Islet precursor cell (in vitro differentiated cells): Measurements from ENCODE around the gene C19orf81.
A peak's percentile ranks its signal among the peaks of the same experiment; 100 is the strongest.

Experiments
- DNase-seq: peaks from one replicate; pipeline ENCODE4 v3.0.0-alpha.2; 2018

C19orf81 gene

DNA sequence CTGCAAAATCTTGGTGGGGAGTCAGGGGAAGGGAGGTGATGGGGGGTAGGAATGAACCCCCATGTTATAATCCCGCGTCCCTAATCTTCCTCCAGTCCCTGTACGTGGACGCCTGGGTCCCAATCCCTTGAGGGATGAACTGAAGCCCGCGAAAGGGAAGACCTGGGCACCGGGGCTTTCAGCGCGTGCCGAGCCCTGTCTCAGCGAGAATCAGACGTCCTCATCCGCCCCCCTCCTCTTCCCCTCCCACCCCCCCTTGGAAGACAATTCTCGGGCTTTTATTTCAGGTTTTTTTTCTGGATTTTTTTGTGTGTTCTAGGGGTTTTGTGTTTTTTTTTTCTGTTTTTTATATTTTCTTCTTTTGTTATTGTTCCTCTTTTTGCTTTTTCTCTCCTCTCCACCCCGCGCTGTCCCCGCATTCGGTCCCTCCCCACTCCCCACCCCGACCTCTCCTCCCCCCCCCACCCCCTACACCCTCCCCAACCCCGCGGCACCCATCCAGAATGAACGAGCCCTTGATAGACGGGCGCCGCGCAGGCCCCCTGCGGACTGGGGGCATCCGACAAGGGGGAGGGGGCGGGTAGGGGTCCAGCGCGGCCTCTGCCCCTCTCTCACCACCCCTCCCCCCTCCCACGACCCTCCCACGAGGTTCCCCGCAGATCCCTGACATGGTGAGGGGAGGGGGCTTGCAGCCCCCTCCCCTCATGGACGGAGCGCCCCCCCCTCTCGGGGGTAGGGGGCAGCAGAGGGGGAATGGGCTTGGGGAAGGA, 10.3 kb downstream of the C19orf81 start:
- DNase-seq = no peak

DNA sequence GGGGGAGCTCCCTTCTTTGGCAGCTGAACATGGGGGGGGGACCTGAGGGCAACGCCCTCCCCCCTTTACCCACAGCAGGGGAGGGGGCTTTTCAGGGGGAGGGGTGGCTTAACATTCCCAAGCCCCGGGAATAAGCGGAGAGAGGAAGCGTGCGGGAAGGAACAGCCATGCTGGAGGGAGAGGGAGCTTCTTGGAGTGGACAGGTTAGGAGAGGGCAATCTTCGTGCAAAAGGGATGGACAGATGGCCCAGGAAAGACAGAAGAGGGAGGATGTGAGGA, 10.8 kb downstream of the C19orf81 start:
- DNase-seq = no peak

DNA sequence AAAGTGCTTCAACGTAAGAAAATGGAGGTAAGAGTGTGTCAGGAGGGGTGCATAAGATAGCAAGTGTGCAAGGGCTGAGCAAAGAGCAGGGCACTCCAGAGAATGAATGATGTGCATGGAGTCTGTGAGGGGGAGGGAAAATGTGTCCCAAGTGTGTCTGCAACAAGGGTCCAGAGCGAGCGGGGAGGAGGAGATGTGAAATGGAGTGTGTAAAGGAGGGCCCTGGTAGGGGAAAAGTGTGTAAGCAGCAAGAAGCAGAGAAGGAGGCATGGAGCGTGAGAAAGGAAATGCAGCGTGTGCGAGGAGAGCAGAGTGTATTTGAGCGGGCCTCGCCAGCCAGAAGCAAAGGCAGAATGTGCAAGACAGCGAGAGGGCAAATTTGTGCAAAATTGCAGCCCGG, 11.8 kb downstream of the C19orf81 start:
- no peak for DNase-seq

DNA sequence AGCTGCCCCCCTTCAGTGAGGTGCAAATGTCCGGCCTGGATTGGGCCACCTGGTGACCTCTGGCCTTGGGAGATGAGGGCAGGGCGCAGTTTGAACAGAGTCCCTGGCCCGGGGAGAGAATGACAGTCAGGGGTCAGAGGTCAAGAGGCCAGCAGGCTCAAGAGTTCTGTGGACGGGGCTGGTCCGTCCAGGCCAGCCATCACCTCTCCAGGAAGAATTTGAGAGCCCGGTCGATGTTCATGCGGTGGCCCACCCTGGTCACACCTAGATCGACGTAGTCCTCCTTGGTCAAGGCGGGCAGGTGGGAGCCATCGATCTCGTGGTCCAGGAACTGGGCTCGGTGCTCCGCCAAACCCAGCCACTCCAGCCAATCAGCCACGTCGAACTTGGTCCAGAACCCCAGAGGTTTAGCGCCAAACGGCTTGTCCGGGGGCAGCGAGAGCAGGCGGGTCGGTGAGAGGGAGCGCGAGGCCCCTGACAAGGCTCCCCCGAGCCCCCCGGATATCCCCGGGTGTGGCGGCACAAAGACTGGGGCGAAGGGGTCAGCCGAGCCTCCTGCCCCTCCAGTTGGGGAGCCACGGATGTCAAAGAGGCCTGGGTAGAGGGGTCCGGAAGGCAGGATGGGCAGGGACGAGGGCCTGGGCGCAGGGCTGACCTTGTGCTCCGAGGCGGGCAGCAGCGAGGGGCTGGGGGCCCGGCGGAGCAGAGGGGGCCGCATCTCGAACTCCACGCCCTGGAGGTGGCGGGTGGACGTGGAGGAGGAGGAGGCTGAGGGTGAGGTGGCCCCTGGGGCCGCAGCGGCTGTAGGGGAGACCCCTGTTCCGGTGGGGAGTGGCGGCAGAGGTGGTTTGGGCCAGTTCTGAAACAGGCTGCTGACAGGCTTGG, 12.8 kb downstream of the C19orf81 start:
- no peak for DNase-seq

DNA sequence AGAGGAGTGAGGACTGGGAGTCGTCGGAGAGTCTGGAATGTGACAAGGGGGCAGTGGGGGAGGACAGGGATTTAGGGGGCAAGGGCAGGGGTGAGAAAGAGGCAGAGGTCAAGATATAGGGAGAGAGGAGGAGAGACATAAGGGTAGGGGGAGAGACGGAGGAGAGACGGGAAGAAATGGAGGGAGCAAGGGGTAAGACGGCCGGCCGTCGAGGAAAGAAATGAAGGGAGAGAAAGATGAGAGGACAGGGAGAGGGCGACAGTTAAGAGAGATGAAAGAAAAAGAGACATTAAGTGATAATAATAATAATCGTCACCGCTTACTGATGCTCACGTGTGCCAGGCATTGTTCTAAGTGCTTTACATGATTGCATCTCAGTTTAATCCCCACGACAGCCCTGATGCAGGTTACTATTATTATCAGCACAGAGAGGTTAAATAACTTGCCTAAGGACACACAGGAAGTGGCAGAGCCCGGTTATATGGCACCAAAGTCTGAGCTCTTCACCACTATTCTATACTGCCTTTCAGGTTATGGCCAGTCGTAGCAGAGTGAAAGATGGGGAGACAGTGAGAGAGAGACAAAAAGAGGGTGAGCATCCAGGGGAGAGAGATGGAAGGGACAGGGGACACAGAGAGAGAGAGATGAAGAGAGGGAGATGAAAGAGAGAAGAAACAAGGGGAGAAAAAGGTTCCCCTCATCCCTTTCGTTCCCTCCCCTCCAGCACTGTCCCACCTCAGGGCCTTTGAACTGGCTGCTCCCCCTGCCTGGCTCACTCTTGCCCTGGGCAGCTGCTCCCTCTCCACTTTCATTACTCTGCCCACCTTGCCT, 13.6 kb downstream of the C19orf81 start:
- DNase-seq = no peak

DNA sequence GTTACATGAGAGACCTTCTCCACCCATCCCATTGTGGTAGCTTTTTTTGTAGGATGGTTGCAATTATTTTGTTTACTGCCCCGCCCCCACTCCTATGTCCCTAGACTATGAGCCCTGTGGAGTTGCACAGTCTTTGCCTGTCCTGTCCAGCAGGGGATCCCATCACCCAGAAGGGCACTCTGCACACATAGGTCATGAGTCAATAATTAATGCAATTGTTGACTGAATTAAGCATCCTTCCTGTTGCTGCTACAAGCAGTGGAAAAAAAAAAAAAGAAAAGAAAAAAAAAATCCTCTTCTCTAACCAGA, 14.2 kb downstream of the C19orf81 start:
- DNase-seq = no peak

DNA sequence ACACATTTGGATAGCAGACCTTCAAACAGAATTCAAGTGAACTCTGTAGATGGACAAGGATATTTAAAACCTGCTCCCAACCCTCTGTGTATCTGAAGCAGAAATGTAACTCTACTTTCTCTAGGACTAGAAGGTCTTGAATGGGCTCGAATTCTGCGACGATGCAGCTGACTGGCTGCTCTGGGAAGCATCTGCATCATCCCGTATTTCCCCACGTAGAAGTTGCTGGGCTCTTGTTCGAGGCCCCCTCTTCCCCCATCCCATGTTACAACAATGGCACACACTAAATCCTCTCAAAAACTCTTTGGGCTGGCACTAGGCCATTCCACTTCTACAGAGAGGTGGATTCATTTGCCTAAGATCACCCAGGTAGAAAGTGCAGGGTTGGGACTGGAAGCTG, 15.0 kb downstream of the C19orf81 start:
- DNase-seq = no peak

DNA sequence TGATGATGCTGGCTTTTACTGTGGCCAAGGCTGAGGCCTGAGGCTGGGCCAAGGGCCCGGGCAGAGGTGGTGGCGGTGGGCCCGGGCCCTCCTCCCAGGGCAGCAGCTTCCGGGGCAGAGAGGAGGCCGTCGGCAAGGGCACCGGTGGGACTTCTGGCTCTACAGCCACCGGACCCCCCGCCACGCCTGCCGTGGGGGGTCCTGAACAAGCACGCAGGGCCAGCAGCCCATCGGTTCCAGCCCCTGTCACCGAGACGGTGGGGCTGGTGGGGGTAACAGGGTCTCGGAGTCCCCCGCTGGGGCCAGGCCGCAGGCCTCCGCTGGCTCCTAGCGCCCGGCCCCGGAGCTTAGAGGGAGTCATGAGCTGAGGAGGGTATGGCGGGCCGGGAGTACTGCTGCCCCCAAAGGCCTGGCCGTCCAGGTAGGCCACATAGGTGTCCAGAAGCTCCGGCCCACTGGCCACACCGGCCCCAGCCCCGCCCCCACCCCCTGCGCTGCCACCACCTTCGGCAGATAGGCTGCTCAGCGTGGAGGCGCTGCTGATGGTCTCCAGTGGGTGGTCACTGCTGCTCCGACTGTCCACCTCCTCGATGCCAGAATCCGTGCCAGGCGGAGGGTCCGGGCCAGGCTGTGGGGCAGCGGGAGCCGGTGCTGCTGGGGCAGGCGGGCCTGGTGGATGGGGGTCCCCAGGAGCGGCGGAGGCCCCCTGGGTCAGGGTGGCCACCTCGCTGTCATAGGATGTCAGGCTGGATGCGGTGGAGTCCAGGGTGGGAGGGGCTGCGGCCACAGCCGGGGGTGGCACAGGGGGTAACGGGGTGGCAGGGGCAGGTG, 17.3 kb downstream of the C19orf81 start:
- DNase-seq = no peak

DNA sequence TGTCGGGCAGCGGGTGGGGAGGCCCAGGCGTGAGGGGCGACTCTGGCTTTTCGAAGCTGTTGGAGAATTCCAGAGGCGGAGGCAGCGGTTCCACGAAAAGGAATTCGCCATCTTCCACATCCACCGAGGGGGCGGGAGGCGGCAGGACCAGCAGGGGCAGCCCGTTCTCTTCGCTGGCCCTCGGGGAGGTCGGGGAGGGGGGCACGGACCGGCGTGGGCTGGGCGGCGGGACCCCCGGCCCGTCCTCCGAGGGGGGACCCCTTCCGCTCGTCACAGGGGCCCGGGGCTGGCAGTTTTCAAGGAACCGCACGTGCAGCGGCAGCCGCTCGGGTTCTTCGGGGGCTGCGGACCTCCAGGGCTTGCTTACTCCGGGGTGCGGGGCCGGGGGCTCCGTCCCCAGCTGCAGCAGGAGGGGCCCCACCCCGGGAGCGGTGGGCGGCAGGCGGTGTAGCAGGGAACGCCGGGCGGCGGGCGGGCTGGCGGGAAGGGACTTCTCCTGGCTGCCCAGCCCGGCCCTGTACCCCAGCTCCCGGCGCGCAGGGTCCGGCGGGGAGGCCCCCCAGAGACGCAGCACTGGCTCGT, 18.0 kb downstream of the C19orf81 start:
- DNase-seq = no peak

DNA sequence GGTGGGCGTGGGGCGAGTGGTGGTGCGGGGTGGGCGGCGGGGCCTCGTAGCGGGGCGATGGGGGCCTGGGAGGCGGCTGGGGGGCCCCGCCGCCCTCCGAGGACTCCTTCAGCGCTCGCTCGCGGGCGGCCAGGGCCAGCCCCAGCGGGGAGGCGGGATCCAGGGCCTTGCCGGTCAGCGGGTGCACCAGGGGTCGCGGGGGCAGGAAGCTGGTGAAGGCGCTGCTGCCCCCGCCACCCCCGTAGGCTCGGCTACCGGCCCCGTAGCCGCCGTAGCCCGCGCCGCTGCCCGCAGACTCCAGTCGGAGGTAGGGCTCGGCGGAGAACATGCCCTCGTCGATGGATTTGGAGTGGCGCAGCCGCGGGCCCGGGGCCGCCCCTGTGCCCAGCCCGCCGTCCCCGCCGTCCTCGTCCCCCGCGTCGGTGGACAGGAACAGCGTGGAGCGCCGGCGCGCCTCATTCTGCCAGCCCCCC, 18.6 kb downstream of the C19orf81 start:
- DNase-seq = no peak

DNA sequence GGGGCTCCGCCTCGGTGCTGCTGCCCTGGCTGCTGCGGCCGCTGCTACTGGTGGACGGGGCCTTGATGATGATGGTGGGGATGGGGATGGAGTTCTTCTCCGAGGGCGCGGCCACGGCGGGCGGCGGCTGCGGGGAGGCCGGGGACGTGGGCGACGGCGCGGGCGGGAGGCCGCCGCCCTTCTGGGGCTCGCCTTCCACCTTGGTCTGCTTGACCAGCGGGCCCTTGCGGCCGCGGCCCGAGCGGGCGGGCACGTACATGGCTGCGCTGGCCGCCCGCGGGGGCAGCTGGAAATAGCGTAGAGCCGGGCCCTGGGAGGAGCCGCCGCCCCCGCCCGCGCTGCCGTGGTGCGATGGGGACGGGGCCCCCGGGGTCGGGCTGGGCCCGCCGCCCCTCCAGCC, 19.2 kb downstream of the C19orf81 start:
- no peak for DNase-seq

DNA sequence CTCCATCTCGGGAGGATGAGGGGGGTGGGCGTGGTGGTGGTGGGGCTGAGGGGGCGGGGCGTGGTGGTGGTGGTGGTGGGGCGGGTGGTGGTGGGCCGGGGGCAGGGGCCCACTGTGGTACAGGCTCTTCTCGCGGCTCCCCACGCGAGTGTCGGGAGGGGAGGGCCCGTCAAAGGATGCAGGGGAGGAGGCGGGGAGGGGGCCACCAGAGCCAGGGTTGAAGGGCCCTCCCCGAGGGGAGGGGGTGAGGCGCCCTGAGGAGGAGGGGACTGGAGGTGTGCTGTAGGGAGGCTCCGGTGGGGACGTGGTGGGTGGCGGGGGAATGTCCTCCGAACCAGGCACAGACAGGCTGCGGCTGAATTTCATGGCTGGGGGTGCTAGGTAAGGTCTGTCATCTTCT, 19.6 kb downstream of the C19orf81 start:
- no peak for DNase-seq

DNA sequence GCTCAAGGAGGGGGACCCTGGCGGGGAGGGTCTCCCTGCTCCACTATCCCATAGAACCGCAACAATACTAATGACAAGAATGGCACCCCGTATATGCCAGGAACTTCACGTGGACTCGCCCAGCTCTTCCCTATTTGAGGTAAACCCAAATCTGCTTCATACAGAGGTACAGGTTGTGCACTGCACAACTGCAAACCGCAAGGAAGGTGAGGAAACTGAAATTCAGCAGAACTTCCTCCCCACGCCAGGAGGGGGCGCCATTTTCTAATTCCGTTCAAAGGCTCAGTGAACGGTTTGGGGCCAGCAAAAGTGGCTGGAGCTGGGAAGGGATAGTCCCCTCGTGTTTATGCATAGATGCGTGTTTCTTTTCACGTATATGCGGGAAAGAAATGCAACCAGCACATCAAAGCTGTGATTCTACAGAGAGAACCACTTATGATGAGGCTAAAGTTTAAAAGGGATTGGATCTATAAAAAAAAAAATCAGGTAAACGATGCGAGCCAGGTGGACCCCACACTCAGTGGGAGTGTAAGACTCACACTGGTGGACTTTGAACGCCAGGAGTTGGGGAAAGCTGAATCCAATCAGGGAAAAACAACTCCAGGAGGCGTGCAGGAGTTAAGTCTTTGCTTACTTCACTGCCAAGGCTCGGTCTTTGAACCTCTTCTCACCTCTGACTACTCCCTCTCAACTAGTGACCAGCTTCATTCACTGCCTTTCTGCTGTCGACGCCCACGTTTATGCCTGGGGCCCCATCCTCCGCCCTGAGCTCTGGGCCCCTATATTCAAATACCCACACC, 20.3 kb downstream of the C19orf81 start:
- DNase-seq = no peak

DNA sequence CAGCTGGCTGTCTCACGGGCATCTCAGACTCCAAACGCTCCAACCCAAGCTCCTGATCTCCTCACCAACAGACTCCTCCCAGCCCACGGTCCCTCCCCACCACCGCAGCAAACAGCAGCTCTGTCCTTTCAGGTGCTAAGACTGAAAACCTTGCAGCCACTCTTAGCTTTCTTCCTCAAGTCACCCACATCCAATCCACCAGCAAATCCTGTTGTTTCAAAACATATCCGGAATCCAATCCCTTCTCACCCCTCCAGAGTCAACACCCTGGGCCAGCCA, 20.8 kb downstream of the C19orf81 start:
- no peak for DNase-seq

DNA sequence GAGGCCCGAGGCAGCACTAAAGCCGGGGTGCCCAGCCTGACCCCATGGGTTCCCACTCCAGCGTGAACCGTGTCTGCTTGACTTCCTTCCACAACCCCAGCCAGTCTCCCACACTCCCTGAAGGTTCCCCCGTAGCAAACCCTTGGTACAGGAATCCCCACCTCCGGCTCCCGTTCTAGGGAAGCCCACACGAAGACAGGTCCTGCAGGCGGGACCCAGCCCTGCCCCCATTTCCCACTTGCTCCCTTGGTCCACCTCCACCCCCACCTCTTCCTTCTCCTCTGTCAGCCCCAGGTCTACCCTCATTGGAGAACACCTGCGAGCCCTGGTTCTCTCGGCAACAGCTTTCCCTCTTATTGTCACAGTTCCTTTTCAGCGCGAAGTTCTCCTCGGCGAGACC, 23.9 kb downstream of the C19orf81 start:
- DNase-seq = no peak

DNA sequence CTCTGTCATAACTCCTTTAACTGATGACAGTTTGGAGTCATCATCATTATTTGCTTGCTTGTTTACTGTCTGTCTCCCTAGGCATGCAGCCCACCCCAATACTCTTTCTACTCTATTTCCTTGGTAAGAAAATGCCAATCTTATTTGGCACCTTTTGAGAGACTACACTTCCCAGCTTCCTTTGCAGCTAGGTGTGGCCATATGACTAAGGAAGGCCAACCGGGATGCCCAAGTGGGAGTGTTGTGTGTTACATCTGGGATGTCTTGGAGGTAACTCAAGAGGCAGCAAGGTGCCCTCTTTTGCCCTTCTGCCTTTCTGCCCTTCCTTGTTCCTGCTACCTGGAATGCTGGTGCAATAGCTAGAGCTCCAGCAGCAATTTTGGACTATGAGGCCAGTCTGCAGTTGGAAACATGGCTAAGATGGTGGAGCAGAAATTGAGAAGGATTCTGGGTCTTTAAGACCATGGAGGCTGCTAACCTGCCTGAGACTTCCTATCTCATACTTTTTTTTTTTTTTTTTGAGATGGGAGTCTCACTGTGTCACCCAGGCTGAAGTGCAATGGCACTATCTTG, 27.5 kb downstream of the C19orf81 start:
- DNase-seq = no peak

DNA sequence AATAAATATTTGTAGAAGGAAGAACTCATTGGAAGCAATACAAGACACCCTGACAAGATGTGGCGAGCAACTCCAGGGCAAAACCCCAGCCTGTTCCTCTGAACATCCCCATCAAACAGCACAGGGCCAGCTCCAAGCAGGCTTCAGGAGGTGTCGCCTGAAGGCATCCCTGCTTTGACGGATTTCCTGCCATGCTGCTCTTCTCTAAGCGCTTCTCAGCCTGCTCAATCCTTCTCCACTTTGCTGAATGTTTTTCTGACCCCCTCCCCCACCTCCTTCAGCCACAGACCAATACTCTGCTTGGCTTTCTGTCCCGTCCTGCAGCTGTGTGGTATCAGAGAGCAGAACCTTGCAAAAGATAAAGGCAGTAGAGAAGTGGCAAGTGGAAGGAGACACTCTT, 28.4 kb downstream of the C19orf81 start:
- no peak for DNase-seq

DNA sequence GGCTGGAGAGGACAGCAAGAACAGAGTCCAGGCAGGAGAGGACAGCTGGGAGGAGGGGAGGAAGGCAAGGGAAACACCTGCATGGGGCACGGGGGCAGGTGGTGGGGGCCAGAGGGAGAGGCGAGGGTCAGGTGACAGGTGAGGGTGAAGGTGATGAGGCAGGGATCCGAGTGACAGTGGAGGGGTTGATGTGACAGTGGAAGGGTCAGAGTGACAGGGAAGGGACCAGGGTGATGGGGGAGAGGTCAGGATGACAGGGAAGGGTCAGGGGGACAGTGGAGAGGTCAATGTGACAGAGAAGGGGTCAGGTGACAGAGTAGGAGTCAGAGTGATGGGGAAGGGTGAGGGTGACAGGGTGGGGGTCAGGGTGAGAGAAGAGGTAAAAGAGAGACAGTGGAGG, 29.1 kb downstream of the C19orf81 start:
- no peak for DNase-seq

DNA sequence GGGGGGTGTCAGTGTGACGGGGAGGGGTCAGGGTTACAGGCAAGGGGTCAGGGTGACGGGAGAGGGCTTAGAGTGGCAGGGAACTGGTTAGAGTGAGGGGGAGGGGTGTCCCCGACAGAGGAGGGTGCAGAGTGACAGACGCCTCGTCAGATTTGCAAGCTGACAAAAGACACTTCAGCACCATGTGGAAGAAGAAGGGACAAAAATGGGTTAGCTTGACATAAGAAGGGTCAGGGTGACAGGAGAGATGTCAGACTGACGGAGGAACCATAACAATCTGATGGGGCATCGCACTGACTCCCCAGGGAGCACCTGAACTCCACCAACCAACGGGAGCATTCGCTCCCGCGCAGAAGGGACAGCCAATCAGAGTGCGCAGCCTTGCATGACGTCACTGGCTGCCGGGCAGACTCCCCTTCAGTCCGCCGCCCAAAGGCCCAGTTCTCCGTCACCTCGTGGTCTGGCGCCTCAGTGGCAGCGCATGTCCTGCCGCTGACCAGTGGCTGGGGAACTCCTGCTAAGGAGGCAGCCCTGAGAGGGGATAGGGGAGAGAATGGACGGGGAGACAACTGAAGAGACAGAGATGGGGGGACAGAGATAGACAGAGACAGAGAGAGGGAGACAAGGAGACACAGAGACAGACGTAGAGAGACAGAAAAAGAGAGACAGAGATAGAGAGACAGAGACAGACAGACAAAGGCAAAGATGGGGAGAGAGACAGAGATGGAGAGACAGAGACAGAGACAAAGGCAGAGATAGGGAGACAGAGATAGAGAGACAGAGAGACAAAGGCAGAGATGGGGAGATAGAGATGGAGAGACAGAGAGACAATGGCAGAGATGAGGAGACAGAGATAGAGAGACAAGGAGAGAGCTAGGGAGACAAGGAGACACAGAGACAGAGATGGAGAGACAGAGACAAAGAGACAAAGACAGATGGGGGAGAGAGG, 30.2 kb downstream of the C19orf81 start:
- peak; percentile 79 for DNase-seq
